Measurements from ENCODE around the gene TPCN1. TPM values are rescaled to one million over a fixed set of nuclear protein-coding genes. Genes with fewer than 3 reads are reported as not detected.

The TPCN1 gene
- total and polyA plus RNA-seq, 2 of the 13 experiments (the other 11 are each of a cell fraction or from before 2014, with no cell fraction given), result 8.0 to 26.8 TPM

GRCh38 chr12:113220593-113221180 is 577 bp upstream of the TPCN1 start (continued):
- TF ChIP-seq PITX1 (CRISPR knock-in tag; IDR thresholded peaks at IDR 0.05) (no peak; the same call in 1 of the 2 replicates), ZNF652 (CRISPR knock-in tag; IDR thresholded peaks at IDR 0.05; ENCODE audit: borderline replicate concordance, low read depth) (no peak), SRSF1 (optimal IDR thresholded peaks at IDR 0.05; ENCODE audit: low read depth, low read length) (peak; percentile 29), ZNF263 (CRISPR knock-in tag; IDR thresholded peaks at IDR 0.05) (peak; percentile 86), RFX1 (IDR thresholded peaks at IDR 0.05) (peak; percentile 90), RNF219 (CRISPR knock-in tag; IDR thresholded peaks at IDR 0.05) (no peak), ZNF639 (CRISPR knock-in tag; conservative IDR thresholded peaks at IDR 0.05) (0 out of 2 replicates have a peak, but pooled peaks have one; percentile 53), TEAD2 (CRISPR knock-in tag; IDR thresholded peaks at IDR 0.05) (0 out of 2 replicates have a peak, but pooled peaks have one; percentile 41), ZNF431 (CRISPR knock-in tag; IDR thresholded peaks at IDR 0.05; ENCODE audit: borderline replicate concordance, low read depth) (no peak), TFAP4 (IDR thresholded peaks at IDR 0.05; ENCODE audit: borderline replicate concordance, low read depth) (peak; percentile 11; the same call in 1 of the 2 replicates), CEBPZ (IDR thresholded peaks at IDR 0.05; ENCODE audit: low read length) (peak; percentile 82; the same call in 1 of the 2 replicates), FOXK1 (CRISPR knock-in tag; IDR thresholded peaks at IDR 0.05; ENCODE audit: borderline replicate concordance, low read depth) (peak; percentile 10; the same call in 1 of the 2 replicates), MXI1 (IDR thresholded peaks at IDR 0.05; ENCODE audit: borderline replicate concordance, low read depth, low read length) (no peak)
- TF ChIP-seq, protein P1, sequence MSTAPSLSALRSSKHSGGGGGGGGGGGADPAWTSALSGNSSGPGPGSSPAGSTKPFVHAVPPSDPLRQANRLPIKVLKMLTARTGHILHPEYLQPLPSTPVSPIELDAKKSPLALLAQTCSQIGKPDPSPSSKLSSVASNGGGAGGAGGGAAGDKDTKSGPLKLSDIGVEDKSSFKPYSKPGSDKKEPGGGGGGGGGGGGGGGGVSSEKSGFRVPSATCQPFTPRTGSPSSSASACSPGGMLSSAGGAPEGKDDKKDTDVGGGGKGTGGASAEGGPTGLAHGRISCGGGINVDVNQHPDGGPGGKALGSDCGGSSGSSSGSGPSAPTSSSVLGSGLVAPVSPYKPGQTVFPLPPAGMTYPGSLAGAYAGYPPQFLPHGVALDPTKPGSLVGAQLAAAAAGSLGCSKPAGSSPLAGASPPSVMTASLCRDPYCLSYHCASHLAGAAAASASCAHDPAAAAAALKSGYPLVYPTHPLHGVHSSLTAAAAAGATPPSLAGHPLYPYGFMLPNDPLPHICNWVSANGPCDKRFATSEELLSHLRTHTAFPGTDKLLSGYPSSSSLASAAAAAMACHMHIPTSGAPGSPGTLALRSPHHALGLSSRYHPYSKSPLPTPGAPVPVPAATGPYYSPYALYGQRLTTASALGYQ (CRISPR knock-in tag; IDR thresholded peaks at IDR 0.05), result no peak
- TF ChIP-seq, protein P2, sequence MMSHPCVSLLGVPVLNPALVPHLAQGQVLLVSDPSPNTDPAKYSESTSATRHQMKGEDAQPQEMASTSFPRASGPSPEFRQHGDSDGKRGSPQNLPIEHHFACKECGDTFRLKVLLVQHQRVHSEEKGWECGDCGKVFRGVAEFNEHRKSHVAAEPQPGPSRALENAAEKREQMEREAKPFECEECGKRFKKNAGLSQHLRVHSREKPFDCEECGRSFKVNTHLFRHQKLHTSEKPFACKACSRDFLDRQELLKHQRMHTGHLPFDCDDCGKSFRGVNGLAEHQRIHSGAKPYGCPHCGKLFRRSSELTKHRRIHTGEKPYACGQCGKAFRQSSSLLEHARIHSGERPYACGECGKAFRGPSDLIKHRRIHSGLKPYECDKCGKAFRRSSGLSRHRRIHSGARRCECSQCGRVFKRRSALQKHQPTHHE (CRISPR knock-in tag; IDR thresholded peaks at IDR 0.05; ENCODE audit: borderline replicate concordance), result no peak
- TF ChIP-seq, protein P3, sequence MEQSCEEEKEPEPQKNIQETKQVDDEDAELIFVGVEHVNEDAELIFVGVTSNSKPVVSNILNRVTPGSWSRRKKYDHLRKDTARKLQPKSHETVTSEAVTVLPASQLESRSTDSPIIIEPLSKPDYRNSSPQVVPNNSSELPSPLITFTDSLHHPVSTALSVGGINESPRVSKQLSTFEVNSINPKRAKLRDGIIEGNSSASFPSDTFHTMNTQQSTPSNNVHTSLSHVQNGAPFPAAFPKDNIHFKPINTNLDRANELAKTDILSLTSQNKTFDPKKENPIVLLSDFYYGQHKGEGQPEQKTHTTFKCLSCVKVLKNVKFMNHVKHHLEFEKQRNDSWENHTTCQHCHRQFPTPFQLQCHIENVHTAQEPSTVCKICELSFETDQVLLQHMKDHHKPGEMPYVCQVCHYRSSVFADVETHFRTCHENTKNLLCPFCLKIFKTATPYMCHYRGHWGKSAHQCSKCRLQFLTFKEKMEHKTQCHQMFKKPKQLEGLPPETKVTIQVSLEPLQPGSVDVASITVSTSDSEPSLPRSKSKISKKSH (CRISPR knock-in tag; IDR thresholded peaks at IDR 0.05; ENCODE audit: borderline replicate concordance), result peak; percentile 31; the same call in 1 of the 2 replicates
